Type B pancreatic cell (in vitro differentiated cells): Measurements from ENCODE around the gene DQX1. TPM values are rescaled to one million over a fixed set of nuclear protein-coding genes. Genes with fewer than 3 reads are reported as not detected.

Experiments used
- DNase-seq: peaks from one replicate; pipeline ENCODE4 v3.0.0; 2021; ENCODE audit warnings: mixed read lengths; ENCODE audit not compliant: unreplicated experiment; ENCODE audit errors: extremely low spot score
- H3K27ac Mint-ChIP-seq: 2 replicates; pipeline ENCODE4 v1.8.0; 2021; ENCODE audit warnings: mild to moderate bottlenecking, mixed read lengths
- H3K27me3 Mint-ChIP-seq: 2 replicates; pipeline ENCODE4 v1.8.0; 2021; ENCODE audit warnings: mixed read lengths
- H3K36me3 Mint-ChIP-seq: 2 replicates; pipeline ENCODE4 v1.8.0; 2021; ENCODE audit warnings: mixed read lengths
- H3K4me1 Mint-ChIP-seq: one replicate; pipeline ENCODE4 v1.8.0; 2021; ENCODE audit warnings: mixed read lengths; ENCODE audit not compliant: unreplicated experiment
- H3K4me3 Mint-ChIP-seq: 2 replicates; pipeline ENCODE4 v1.8.0; 2021; ENCODE audit warnings: mild to moderate bottlenecking, mixed read lengths
- H3K9me3 Mint-ChIP-seq: 2 replicates; pipeline ENCODE4 v1.8.0; 2021; ENCODE audit warnings: mixed read lengths
- total RNA-seq: library from RNA; stranded (reverse); gene quantifications from 2 replicates; pipeline ENCODE4 v1.2.1, GENCODE V29; 2021; ENCODE audit warnings: low replicate concordance
- TF ChIP-seq, protein P1 (sequence below): fragments of 200-600 bp; sonication (generic); conservative IDR thresholded peaks from 2 replicates; pipeline ENCODE4 v1.5.0; 2021; ENCODE audit warnings: antibody characterized with exemption, mild to moderate bottlenecking

DQX1 gene
- total RNA-seq, 1 donor from 2014 or later: 1.4 TPM

DNA sequence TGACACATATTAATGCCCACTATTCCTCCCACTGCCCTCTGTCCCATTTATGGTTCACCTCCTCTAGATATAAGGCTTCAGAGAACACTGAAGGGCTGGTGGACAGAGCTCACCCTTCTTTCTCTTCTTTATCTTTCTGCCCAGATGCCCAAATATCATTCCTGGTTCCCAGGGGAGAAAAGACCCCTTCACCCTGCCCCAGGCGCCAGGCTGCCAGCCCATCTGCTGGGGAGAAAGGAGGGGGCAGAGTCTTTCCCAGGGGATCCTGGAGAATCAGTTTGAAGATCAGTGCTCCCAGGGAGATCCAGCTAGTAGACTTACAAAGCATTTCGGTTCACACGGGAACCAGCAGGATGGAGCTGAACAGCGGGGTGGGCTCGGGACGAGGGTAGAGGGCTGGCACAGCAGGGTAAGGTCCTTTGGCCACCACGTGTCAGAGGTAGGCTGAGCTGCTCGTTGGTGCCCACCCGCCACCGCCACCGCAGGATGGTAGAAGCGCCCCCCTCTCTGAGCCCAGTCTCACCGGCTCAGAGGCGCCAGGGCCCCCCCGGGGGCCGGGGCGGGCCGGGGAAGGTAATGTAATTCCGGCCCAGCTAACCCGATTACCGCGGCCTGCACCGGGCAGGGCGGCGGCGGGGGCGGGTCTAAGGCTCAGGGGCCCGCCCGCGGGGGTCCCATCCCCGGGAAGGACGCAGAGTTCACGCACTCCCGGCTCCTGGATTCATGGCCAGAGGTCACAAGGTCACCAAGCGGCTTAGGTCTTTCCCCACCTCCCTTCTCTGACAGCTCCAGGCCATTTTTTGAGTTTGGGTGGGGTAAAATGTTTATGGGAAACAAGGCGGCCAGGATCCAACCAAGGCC is 13.1 kb downstream of the DQX1 start:
- DNase-seq: no peak
- Mint-ChIP-seq H3K27ac (no peak overlapping the region), H3K36me3 (peaks cover 3% of the 10 kb centered on the region), H3K4me1 (peaks cover 9% of the 10 kb centered on the region), H3K27me3 (peaks cover 85% of the 10 kb centered on the region), H3K9me3 (no peaks in the 10 kb centered on the region), H3K4me3 (peak overlapping the region; percentile 34)
- TF ChIP-seq, protein P1, sequence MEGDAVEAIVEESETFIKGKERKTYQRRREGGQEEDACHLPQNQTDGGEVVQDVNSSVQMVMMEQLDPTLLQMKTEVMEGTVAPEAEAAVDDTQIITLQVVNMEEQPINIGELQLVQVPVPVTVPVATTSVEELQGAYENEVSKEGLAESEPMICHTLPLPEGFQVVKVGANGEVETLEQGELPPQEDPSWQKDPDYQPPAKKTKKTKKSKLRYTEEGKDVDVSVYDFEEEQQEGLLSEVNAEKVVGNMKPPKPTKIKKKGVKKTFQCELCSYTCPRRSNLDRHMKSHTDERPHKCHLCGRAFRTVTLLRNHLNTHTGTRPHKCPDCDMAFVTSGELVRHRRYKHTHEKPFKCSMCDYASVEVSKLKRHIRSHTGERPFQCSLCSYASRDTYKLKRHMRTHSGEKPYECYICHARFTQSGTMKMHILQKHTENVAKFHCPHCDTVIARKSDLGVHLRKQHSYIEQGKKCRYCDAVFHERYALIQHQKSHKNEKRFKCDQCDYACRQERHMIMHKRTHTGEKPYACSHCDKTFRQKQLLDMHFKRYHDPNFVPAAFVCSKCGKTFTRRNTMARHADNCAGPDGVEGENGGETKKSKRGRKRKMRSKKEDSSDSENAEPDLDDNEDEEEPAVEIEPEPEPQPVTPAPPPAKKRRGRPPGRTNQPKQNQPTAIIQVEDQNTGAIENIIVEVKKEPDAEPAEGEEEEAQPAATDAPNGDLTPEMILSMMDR: no peak

DNA sequence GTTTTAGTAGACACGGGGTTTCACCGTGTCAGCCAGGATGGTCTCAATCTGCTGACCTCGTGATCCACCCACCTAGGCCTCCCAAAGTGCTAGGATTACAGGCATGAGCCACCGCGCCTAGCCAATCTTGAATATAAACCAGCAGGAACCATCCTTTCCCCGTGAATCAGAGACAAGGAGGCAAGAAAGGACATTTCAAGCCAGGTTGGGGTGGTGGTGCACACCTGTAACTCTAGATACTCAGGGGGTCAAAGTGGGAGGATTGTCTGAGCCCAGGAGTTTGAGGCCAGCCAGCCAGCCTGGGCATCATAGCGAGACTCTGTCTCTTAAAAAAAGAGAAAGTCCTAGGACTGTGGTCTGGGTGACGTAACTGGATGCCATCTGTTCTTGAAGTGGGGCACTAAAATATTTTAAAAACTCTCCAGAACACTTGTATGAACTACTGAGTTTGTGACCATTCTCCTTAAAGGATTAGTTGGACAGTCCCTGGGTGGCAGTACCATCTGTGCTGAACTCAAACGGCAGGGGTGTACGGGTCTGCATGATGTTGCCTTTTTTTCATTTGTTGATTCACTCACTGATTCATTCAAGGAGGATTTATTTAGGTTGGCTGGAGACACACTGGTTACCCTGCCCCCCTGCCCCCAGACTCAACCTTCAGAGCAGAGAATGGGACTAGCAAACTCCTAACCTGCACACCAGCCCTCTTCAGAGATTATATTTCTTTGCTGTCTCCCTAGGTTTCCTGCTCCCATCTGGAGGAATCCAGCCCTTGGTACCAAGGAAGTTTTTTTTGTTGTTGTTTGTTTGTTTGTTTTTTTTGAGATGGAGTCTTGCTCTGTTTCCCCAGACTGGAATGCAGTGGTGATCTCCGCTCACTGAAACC is 14.7 kb downstream of the DQX1 start:
- no peak overlapping the region for H3K4me3 Mint-ChIP-seq
- H3K27me3 Mint-ChIP-seq: peaks cover 74% of the 10 kb centered on the region
- H3K27ac Mint-ChIP-seq: no peak overlapping the region
- DNase-seq: no peak
- peaks cover 6% of the 10 kb centered on the region for H3K36me3 Mint-ChIP-seq
- TF ChIP-seq, protein P1: no peak
- H3K9me3 Mint-ChIP-seq: no peaks in the 10 kb centered on the region
- peaks cover 15% of the 10 kb centered on the region for H3K4me1 Mint-ChIP-seq

DNA sequence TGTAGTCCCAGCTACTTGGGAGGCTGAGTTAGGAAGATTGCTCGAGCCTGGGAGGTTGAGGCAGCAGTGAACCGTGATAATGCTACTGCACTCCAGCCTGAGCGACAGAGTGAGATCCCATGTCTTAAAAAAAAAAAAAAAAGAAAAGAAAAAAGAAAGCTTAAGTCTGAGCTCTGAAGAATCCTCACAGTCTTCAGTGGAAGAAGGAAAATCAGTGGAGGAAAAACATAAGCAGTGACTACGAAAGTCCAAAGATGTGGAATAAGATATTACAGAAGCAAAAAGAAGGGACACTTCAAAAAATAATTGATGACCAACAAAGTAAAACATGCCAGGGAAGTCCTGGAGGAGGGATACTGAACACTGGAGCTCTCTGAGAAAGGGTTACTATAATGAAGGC is 15.8 kb downstream of the DQX1 start:
- H3K4me1 Mint-ChIP-seq: peaks cover 15% of the 10 kb centered on the region
- no peak overlapping the region for H3K27ac Mint-ChIP-seq
- H3K9me3 Mint-ChIP-seq: no peaks in the 10 kb centered on the region
- H3K27me3 Mint-ChIP-seq: peaks cover 65% of the 10 kb centered on the region
- DNase-seq: no peak
- TF ChIP-seq, protein P1: no peak
- peaks cover 8% of the 10 kb centered on the region for H3K36me3 Mint-ChIP-seq
- H3K4me3 Mint-ChIP-seq: no peak overlapping the region

DNA sequence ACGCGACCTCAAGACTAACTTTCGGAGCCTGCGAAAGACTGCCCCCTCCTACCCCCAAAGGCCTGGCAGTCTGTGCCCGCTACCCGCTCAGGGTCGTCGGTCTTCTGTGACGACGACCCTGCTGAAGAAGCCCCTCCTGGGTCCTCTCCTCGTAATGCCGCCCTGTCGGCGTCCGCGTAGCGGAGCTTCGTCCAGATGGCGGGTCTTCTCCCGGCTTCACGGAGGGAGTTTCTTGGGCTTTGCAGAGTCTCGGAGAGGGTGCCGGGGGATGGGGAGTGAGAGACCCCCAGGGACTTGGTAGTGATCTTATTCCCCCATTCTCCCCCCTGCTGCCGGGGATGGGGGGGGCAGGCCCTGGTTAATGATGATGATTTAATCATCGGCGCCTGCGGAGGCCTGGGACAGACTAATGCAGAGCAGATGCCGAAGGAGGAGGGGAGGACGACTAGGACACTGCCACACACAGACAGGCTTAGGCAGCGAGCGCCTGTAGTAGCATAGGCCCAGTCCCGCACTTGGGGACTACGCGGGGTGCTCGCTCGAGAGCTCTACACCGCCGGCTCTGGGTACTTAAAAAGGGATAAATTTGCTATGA is 18.0 kb downstream of the DQX1 start:
- peak overlapping the region; percentile 99 for H3K4me3 Mint-ChIP-seq
- H3K4me1 Mint-ChIP-seq: peaks cover 26% of the 10 kb centered on the region
- TF ChIP-seq, protein P1: no peak
- peaks cover 22% of the 10 kb centered on the region for H3K36me3 Mint-ChIP-seq
- peak overlapping the region; percentile 99 for H3K27ac Mint-ChIP-seq
- no peaks in the 10 kb centered on the region for H3K9me3 Mint-ChIP-seq
- peak; percentile 77 for DNase-seq
- peaks cover 73% of the 10 kb centered on the region for H3K27me3 Mint-ChIP-seq

DNA sequence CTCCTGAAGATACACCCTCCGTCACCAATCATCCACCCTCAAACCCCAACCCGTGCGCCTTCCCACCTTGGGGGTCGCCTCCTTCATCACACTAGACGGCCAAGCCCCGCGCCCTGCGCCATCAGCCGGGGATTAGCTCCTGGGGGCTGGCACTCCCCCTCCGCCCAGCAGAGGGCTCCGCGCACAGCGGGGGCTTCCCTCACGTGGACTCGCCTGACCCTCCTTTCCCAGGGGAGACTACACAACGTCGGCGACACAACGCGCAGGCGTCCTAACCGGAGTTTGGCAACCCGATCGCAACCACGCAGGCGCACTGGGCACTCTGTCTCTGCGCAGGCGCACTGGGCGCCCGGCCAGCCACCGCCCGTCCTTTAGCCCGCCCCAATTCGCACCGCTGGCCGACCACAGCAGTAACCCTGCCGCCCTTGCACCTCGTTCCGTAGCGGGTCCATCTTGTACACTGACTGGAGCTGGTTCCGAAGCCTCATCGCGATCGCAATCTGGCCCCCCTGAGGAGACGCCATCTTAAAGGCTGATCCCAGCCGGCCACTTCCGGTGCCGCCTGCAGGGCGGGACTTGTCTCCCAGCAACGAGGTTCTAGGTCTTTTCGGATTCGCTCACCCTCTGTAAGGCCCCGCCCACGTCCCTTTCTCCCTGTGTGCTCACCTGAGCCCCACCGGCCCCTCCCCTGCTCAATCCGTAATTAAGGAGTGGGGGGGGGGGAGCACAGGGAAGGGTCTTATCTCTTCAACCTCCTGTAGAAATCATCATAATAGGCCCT is 18.7 kb downstream of the DQX1 start, which contains the start of gene PCGF1:
TSS of gene PCGF1 (minus strand) at position 551 of the 781 bp plus-strand sequence. CDS start at position 524, 27 bp downstream.
- peaks cover 72% of the 10 kb centered on the region for H3K27me3 Mint-ChIP-seq
- no peaks in the 10 kb centered on the region for H3K9me3 Mint-ChIP-seq
- peaks cover 30% of the 10 kb centered on the region for H3K4me1 Mint-ChIP-seq
- TF ChIP-seq, protein P1: peak; percentile 75
- DNase-seq: peak; percentile 96
- H3K27ac Mint-ChIP-seq: peak within 1 kb of the TSS; percentile 99
- H3K36me3 Mint-ChIP-seq: peaks cover 22% of the 10 kb centered on the region
- peak within 1 kb of the TSS; percentile 99 for H3K4me3 Mint-ChIP-seq
